Ramos (cell line): ENCODE measurements around the gene IRF6.

Experiments used
- in situ Hi-C: fragments of 300-500 bp; cut with MboI; formaldehyde crosslinking; loops from one replicate; pipeline ENCODE4 v1.14.3; 2022; ENCODE audit warnings: low sequenced_read_pairs; ENCODE audit not compliant: unreplicated experiment

The IRF6 gene

GRCh38 chr1:209742409-209743144 is 63.4 kb downstream of the IRF6 start:
- in situ Hi-C loops: no loop called here

GRCh38 chr1:209741889-209742288 is 64.1 kb downstream of the IRF6 start:
- in situ Hi-C loops: no loop called here

GRCh38 chr1:209741193-209741592 is 64.7 kb downstream of the IRF6 start:
- in situ Hi-C loops: no loop called here

GRCh38 chr1:209738270-209738669 is 67.7 kb downstream of the IRF6 start:
- in situ Hi-C loops: no loop called here

- in situ Hi-C loops: no loop called here
These were observed 68.8 kb downstream of the IRF6 start for GRCh38 chr1:209737118-209737505.

GRCh38 chr1:209736490-209737117 is 69.3 kb downstream of the IRF6 start:
- in situ Hi-C loops: no loop called here
